Neuronal stem cell (in vitro differentiated cells): Measurements from ENCODE around the gene HTR2C.
"Not testable (repeated sequence)": the region's sequence is repeated elsewhere in the genome, so short reads cannot be mapped to it uniquely, and the experiment has no call there.

Experiments used
- DNase-seq: peaks from one replicate; pipeline ENCODE4 v3.0.0-alpha.2; 2013; ENCODE audit warnings: low spot score
- H2AFZ ChIP-seq: one replicate; pipeline ENCODE4 v1.6.1; 2013; ENCODE audit warnings: mild to moderate bottlenecking, low read length, inconsistent platforms
- H2AK5ac ChIP-seq: 2 replicates; pipeline ENCODE4 v1.6.1; 2013; ENCODE audit warnings: low read depth, mild to moderate bottlenecking, inconsistent platforms, low read length, moderate library complexity, mixed read lengths
- H2BK120ac ChIP-seq: 2 replicates; pipeline ENCODE4 v1.6.1; 2013; ENCODE audit warnings: low read depth, mild to moderate bottlenecking, inconsistent platforms, low read length, moderate library complexity, mixed read lengths
- H2BK12ac ChIP-seq: one replicate; pipeline ENCODE4 v1.6.1; 2013; ENCODE audit warnings: low read length, inconsistent platforms
- H2BK15ac ChIP-seq: 2 replicates; pipeline ENCODE4 v1.6.1; 2013; ENCODE audit warnings: mild to moderate bottlenecking, low read length, inconsistent platforms, mixed read lengths
- H2BK5ac ChIP-seq: one replicate; pipeline ENCODE4 v1.6.1; 2013; ENCODE audit warnings: inconsistent platforms, mild to moderate bottlenecking, low read length, moderate library complexity
- H3K14ac ChIP-seq: one replicate; pipeline ENCODE4 v1.6.1; 2013; ENCODE audit warnings: low read length, inconsistent platforms
- H3K18ac ChIP-seq: 2 replicates; pipeline ENCODE4 v1.6.1; 2013; ENCODE audit warnings: low read length, inconsistent platforms
- H3K23ac ChIP-seq: 2 replicates; pipeline ENCODE4 v1.6.1; 2013; ENCODE audit warnings: low read depth, mild to moderate bottlenecking, mixed read lengths, low read length, inconsistent platforms; ENCODE audit not compliant: poor library complexity
- H3K27ac ChIP-seq: replicated peaks from 3 replicates; pipeline ENCODE4 v1.5.1; 2013; ENCODE audit warnings: low read length, inconsistent platforms
- H3K27me3 ChIP-seq, 3 experiments: 2 replicates each; pipeline ENCODE4 v1.6.1; 2013; ENCODE audit warnings: low read length in 3 of 3, mild to moderate bottlenecking in 2 of 3, inconsistent platforms in 1 of 3, low read depth in 1 of 3, mixed read lengths in 1 of 3, moderate library complexity in 1 of 3; ENCODE audit not compliant: control insufficient read depth in 3 of 3, insufficient read depth in 3 of 3
- H3K36me3 ChIP-seq, 2 donors: replicated peaks in 1 of 2; 2 replicates each; pipeline ENCODE4 v1.6.1; 2013; ENCODE audit warnings: low read length in 2 of 2; ENCODE audit not compliant: control insufficient read depth in 2 of 2, insufficient read depth in 2 of 2
- H3K4ac ChIP-seq: 2 replicates; pipeline ENCODE4 v1.6.1; 2013; ENCODE audit warnings: inconsistent platforms, mild to moderate bottlenecking, low read length, moderate library complexity
- H3K4me1 ChIP-seq, 2 donors: 1 replicate in 1 of 2; 2 replicates in 1 of 2; pipeline ENCODE4 v1.6.1; 2013; ENCODE audit warnings: low read length in 2 of 2, low read depth in 1 of 2; ENCODE audit not compliant: control insufficient read depth in 2 of 2, insufficient read depth in 1 of 2
- H3K4me2 ChIP-seq: one replicate; pipeline ENCODE4 v1.6.1; 2013; ENCODE audit warnings: mild to moderate bottlenecking, low read length, inconsistent platforms; ENCODE audit not compliant: insufficient read depth, poor library complexity, severe bottlenecking
- H3K4me3 ChIP-seq, 2 donors: 2 replicates each; pipeline ENCODE4 v1.5.1; 2013; ENCODE audit warnings: low read length in 2 of 2, mild to moderate bottlenecking in 2 of 2, inconsistent platforms in 1 of 2, moderate library complexity in 1 of 2
- H3K79me1 ChIP-seq: one replicate; pipeline ENCODE4 v1.6.1; 2013; ENCODE audit warnings: low read depth, mild to moderate bottlenecking, inconsistent platforms, low read length, moderate library complexity
- H3K9ac ChIP-seq: one replicate; pipeline ENCODE4 v1.6.1; 2013; ENCODE audit warnings: mild to moderate bottlenecking, low read depth, low read length, inconsistent platforms; ENCODE audit not compliant: poor library complexity
- H3K9me3 ChIP-seq, 2 donors: replicated peaks in 1 of 2; 2 replicates each; pipeline versions ENCODE3 to v1.6.1; 2013; ENCODE audit warnings: low read length in 2 of 2, mild to moderate bottlenecking in 2 of 2, inconsistent platforms in 1 of 2, low read depth in 1 of 2, mixed read lengths in 1 of 2, moderate library complexity in 1 of 2; ENCODE audit not compliant: control insufficient read depth in 2 of 2, insufficient read depth in 1 of 2
- H4K8ac ChIP-seq: one replicate; pipeline ENCODE4 v1.6.1; 2013; ENCODE audit warnings: low read depth, mild to moderate bottlenecking, inconsistent platforms, low read length, moderate library complexity
- H4K91ac ChIP-seq: one replicate; pipeline ENCODE4 v1.6.1; 2013; ENCODE audit warnings: low read length, low read depth, mild to moderate bottlenecking, inconsistent platforms; ENCODE audit not compliant: poor library complexity
- WGBS, 2 donors: extraction: QIAGEN DNeasy Blood & Tissue Kit; methylation state at CpG; one replicate each; pipeline ENCODE4 v1.1.7; 2013; ENCODE audit warnings: missing lambda C conversion rate in 2 of 2, mixed read lengths in 1 of 2; ENCODE audit not compliant: insufficient read length in 2 of 2, insufficient replicate concordance in 1 of 2; ENCODE audit errors: extremely low coverage in 2 of 2; 5-methylcytosine and 5-hydroxymethylcytosine counted together

The HTR2C gene

DNA sequence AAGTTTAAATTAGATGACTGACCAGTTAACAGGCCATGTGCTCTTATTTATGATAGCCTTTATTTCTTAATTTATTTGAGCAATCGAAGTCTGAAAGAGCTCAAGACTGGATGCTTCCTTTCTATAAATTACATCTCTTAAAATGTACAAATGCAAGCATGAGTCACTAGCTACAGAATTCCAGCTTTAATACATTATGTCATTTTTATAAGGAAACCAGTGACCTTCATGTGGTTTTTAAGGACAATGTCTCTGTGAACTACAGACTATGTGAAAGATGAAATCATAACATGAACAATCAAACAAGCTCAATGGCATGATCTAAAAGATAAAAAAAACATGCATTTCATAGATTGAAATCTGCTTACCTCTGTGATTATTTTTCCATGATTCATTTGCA, 15.4 kb downstream of the HTR2C start:
- no peak for DNase-seq
- no peak overlapping the region for H3K9ac ChIP-seq
- no CpG with 5 or more reads among the region's 1 CpG for WGBS, 2 donors

DNA sequence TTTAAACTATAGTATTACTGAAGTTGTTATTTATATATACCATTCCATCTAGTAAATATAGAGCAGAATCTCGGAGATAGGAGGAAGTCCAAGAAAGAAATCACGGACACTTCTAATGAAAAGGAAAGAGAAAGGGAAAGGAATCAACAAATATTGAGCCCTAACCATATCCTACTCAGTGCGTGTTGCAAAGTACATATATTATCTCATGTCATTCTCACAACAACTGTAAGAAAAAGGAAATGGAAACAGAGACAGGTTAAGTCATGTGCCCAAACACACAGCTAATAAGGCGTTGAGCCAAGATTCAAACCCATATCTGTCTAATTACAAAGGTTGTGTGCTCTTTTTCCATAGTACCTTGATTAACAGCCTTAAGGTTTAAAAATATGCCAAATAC, 16.0 kb downstream of the HTR2C start:
- no CpG with 5 or more reads among the region's 4 CpGs for WGBS, 2 donors
- no peak overlapping the region for H3K14ac ChIP-seq
- no peak overlapping the region for H3K27ac ChIP-seq

More for the DNA sequence above, 15.4 kb downstream of the HTR2C start:
- H3K4me1 ChIP-seq: no peaks in the 10 kb centered on the region
- no peak overlapping the region for H3K4me3 ChIP-seq
- H3K4ac ChIP-seq: no peak overlapping the region
- H3K4me2 ChIP-seq: no peak overlapping the region
- H2BK15ac ChIP-seq: no peak overlapping the region
- no peaks in the 10 kb centered on the region for H3K36me3 ChIP-seq
- H3K18ac ChIP-seq: no peak overlapping the region
- no peak overlapping the region for H2AFZ ChIP-seq
- no peak overlapping the region for H4K91ac ChIP-seq
- no peak overlapping the region for H3K14ac ChIP-seq
- H3K23ac ChIP-seq: no peak overlapping the region
- peaks cover 0 to 13% (median 0%) of the 10 kb centered on the region in 3 experiments for H3K27me3 ChIP-seq
- H3K79me1 ChIP-seq: no peaks in the 10 kb centered on the region
- no peak overlapping the region for H4K8ac ChIP-seq
- no peak overlapping the region for H2BK120ac ChIP-seq
- H3K9me3 ChIP-seq: no peaks in the 10 kb centered on the region
- H2BK5ac ChIP-seq: no peak overlapping the region
- no peak overlapping the region for H3K27ac ChIP-seq
- H2AK5ac ChIP-seq: no peak overlapping the region
- H2BK12ac ChIP-seq: no peak overlapping the region

DNA sequence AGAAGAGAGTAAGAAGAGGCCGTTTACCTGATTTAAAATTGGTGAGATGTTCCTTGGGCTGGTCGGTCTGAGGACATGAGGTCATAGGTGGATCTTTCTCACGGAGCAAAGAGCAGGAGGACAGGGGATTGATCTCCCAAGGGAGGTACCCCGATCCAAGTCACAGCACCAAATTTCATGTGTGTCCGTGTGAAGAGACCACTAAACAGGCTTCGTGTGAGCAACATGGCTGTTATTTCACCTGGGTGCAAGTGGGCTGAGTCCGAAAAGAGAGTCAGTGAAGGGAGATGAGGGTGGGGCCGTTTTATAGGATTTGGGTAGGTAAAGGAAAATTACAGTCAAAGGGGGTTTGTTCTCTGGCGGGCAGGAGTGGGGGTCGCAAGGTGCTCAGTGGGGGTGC, 22.7 kb downstream of the HTR2C start:
- H3K27me3 ChIP-seq, DNase-seq, H3K4me3 ChIP-seq, H4K8ac ChIP-seq, H2BK15ac ChIP-seq, H3K18ac ChIP-seq, H3K4ac ChIP-seq, H3K27ac ChIP-seq, H3K9me3 ChIP-seq, H3K4me2 ChIP-seq, H3K4me1 ChIP-seq, H2BK120ac ChIP-seq, H3K79me1 ChIP-seq, H2BK12ac ChIP-seq, H3K36me3 ChIP-seq, H3K14ac ChIP-seq, H3K23ac ChIP-seq, H2AFZ ChIP-seq, H2BK5ac ChIP-seq, H4K91ac ChIP-seq, H3K9ac ChIP-seq, H2AK5ac ChIP-seq: not testable (repeated sequence)
- no CpG with 5 or more reads among the region's 10 CpGs for WGBS, 2 donors

More for the DNA sequence above, 16.0 kb downstream of the HTR2C start:
- no peak overlapping the region for H3K9ac ChIP-seq
- H3K4ac ChIP-seq: no peak overlapping the region
- no peaks in the 10 kb centered on the region for H3K4me1 ChIP-seq
- no peak overlapping the region for H3K23ac ChIP-seq
- H3K79me1 ChIP-seq: no peaks in the 10 kb centered on the region
- H2AK5ac ChIP-seq: no peak overlapping the region
- no peak overlapping the region for H2BK12ac ChIP-seq
- no peak overlapping the region for H2BK15ac ChIP-seq
- H3K18ac ChIP-seq: no peak overlapping the region
- no peak overlapping the region for H2AFZ ChIP-seq
- H4K91ac ChIP-seq: no peak overlapping the region
- no peak overlapping the region for H2BK120ac ChIP-seq
- no peak overlapping the region for H4K8ac ChIP-seq
- H3K9me3 ChIP-seq: no peaks in the 10 kb centered on the region
- H2BK5ac ChIP-seq: no peak overlapping the region
- peaks cover 0 to 13% (median 0%) of the 10 kb centered on the region in 3 experiments for H3K27me3 ChIP-seq
- DNase-seq: no peak
- H3K4me2 ChIP-seq: no peak overlapping the region
- H3K4me3 ChIP-seq: no peak overlapping the region
- no peaks in the 10 kb centered on the region for H3K36me3 ChIP-seq

DNA sequence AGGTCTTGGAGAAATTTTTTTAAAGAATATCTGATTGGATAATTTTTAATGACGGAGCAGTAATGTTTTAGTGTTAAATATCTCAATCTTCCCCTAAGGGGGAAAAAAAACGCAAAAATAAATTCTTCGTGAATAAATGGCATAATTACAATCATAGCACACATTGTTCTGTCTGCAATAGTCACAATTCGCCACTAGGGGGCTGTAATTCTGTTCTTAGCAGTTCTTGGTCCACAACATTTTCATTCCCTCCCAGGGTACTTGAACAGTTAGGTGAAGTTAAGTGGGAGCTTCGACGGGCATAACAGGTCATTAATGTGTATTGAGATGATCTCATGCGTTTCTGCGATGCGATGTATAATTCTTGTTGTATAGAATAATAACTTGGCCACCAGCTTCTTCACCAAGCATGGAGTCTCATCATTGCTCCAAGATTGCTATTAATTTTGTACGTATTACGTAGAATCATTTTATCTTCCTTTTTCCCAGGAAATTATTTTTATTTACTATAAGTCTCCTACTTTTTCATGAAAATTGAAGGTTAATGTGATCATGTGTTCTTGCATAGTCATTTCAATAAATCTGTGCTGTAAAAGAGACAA, 27.2 kb downstream of the HTR2C start:
- H3K4ac ChIP-seq: no peak overlapping the region
- no peak overlapping the region for H2BK12ac ChIP-seq
- no peak overlapping the region for H3K9ac ChIP-seq
- no peak overlapping the region for H4K8ac ChIP-seq
- no peaks in the 10 kb centered on the region for H3K27me3 ChIP-seq
- H2BK5ac ChIP-seq: no peak overlapping the region
- no peak overlapping the region for H2BK15ac ChIP-seq
- no CpG with 5 or more reads among the region's 11 CpGs for WGBS, 2 donors
- DNase-seq: peak; percentile 8
- no peaks in the 10 kb centered on the region for H3K36me3 ChIP-seq
- no peak overlapping the region for H2AK5ac ChIP-seq
- H3K9me3 ChIP-seq: no peaks in the 10 kb centered on the region
- no peak overlapping the region for H3K14ac ChIP-seq
- H4K91ac ChIP-seq: no peak overlapping the region
- no peak overlapping the region for H3K27ac ChIP-seq
- H2BK120ac ChIP-seq: no peak overlapping the region
- no peak overlapping the region for H2AFZ ChIP-seq
- H3K4me3 ChIP-seq: no peak overlapping the region
- no peak overlapping the region for H3K4me2 ChIP-seq
- H3K18ac ChIP-seq: no peak overlapping the region
- H3K4me1 ChIP-seq: no peaks in the 10 kb centered on the region
- H3K79me1 ChIP-seq: no peaks in the 10 kb centered on the region
- H3K23ac ChIP-seq: no peak overlapping the region
